Body of pancreas (tissue), 4 donors: Measurements from ENCODE around the gene ITPK1.

Source experiments
- CTCF ChIP-seq, 7 experiments: fragments of 450-650 bp in 4 of 7; fragments of 200-600 bp in 3 of 7; sonication (generic) in 3 of 7; IDR thresholded peaks; one replicate each; pipeline ENCODE4 v1.5.1; 2016 to 2019; ENCODE audit warnings: antibody characterized with exemption in 7 of 7
- POLR2A ChIP-seq, 3 donors: fragments of 450-650 bp; IDR thresholded peaks; one replicate each; pipeline ENCODE4 v1.6.1; 2016; ENCODE audit warnings: antibody characterized with exemption in 3 of 3, mild to moderate bottlenecking in 2 of 3

- TF ChIP-seq CTCF (IDR thresholded peaks at IDR 0.05) (peak; percentile 27 to 72 (median 65)), POLR2A (IDR thresholded peaks at IDR 0.05) (no peak)
These were observed 16.8 kb upstream of the ITPK1 start for GRCh38 chr14:93132472-93133065.
